Stimulated activated CD4-positive, alpha-beta T cell treated with anti-CD3 and anti-CD28 coated beads, Interleukin-4, amount 100 ng/mL, for 1 hour (primary cell): Measurements from ENCODE around the gene ZNF786.
"Not testable (repeated sequence)": the region's sequence is repeated elsewhere in the genome, so short reads cannot be mapped to it uniquely, and the experiment has no call there.

ENCODE experiments used
- DNase-seq: peaks from one replicate; pipeline ENCODE4 v3.0.0-alpha.2; 2020

Gene ZNF786, protein sequence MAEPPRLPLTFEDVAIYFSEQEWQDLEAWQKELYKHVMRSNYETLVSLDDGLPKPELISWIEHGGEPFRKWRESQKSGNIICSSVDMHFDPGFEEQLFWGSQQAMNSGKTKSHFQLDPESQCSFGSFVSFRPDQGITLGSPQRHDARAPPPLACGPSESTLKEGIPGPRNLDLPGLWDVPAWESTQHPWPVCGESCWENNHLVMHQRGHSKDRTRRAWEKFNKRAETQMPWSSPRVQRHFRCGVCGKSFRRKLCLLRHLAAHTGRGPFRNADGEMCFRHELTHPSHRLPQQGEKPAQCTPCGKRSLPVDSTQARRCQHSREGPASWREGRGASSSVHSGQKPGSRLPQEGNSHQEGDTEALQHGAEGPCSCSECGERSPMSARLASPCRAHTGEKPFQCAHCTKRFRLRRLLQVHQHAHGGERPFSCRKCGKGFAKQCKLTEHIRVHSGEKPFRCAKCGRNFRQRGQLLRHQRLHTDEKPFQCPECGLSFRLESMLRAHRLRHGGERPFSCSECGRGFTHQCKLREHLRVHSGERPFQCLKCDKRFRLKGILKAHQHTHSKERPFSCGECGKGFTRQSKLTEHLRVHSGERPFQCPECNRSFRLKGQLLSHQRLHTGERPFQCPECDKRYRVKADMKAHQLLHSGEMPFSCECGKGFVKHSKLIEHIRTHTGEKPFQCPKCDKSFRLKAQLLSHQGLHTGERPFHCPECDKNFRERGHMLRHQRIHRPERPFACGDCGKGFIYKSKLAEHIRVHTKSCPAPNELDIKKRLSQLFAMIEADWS

DNA sequence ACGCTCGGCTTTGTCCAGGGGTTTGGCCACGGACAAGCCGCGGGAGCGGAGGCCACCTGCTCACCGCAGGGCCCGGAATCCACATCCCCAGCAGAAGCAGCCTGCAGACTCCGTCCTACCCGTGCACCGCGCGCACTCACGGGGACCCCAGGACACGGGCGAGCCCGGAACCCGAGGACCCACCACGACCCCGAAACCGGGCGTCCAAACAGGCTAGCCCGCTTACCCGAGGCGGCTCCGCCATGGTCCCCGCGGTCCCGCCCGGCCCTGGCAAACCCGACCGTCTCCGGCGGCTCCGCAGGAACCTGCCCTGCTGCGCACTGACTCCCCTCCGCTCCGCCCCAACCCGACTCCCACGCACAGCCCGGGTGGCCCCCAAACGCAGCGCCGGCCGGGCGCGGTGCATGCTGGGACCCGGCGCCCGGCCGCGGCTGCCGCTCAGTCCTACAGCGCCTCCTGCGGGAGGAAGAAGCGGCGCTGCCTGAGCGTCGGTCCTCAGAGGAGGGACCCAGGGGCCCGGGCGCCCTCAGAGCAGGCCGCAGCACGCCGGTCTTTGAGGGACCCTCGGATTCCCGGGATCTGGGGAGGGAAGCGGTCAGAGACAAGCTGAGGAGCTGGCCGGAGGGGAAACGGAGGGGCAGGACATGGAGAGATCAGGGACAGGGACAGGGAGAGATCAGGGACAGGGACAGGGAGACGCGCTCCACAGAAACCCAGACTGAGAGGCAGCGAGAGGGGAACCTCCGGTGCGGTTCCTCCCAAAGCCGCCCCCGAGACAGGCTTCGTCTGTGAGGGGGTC is at the start of gene ZNF786:
TSS of gene ZNF786 (minus strand) at position 322 of the 799 bp plus-strand sequence. CDS start at position 244, 78 bp downstream.
- peak; percentile 97 for DNase-seq

DNA sequence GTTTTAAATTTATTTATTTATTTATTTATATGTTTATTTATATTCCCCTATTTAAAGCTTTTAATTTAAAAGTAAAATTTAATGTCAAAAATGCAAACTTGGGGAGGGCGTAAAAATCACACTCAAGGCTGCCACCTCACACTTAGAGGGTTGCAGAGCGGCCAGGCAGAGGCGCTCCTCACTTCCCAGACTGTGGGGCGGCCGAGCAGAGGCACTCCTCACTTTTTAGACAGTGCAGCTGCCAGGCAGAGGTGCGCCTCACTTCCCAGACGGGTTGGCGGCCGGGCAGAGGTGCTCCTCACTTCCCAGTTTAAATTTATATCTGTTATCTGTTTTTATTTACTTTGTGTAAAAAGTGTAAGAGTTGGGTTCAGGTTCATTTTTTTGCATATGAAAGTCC is 45.6 kb upstream of the ZNF786 start:
- DNase-seq = no peak

GRCh38 chr7:149133028-149133710 is 42.7 kb upstream of the ZNF786 start:
- no peak for DNase-seq

- DNase-seq = no peak
These were observed 40.2 kb upstream of the ZNF786 start for GRCh38 chr7:149130572-149131198.

DNA sequence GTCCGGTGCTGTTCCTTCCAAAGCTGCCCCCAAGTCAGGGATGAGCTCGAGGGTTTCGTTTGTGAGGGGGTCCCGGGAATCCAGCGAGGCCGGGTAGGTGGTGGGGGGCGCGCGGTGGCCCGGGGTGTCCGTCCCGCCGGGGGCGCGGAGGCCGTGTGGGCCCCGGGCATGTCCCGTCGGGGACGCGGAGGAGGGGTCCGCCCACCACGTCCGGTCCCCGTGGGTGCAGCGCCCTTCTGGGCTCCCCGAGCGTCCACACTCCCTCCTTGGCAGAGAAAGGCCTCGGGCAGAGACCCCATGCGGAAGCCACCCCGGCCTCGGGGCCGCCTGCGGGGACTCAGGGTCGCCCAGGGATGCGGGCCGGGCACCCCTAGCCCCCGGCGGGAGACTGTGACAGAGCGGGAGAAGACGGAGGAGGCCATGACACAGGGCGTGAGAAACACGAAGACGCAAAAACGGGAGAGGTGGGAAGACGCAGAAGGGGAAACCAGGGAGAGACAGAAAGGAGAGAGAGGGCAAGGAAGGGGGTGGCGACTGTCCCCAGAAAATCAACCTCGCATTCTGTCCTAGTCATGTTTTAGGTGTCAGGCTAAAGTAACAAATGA is 36.2 kb upstream of the ZNF786 start:
- peak; percentile 75 for DNase-seq

- peak; percentile 96 for DNase-seq
These were observed 35.5 kb upstream of the ZNF786 start, which contains the start of gene ZNF425 for GRCh38 chr7:149125863-149126661. Gene ZNF425 (minus strand): TSS chr7:149126324. CDS start chr7:149126213, 111 bp downstream.

GRCh38 chr7:149125189-149125862 is 34.8 kb upstream of the ZNF786 start:
- no peak for DNase-seq

- DNase-seq = no peak
These were observed 19.5 kb upstream of the ZNF786 start for GRCh38 chr7:149109969-149110368.

GRCh38 chr7:149104749-149105148 is 14.2 kb upstream of the ZNF786 start:
- no peak for DNase-seq

GRCh38 chr7:149104214-149104613 is 13.7 kb upstream of the ZNF786 start:
- no peak for DNase-seq

DNA sequence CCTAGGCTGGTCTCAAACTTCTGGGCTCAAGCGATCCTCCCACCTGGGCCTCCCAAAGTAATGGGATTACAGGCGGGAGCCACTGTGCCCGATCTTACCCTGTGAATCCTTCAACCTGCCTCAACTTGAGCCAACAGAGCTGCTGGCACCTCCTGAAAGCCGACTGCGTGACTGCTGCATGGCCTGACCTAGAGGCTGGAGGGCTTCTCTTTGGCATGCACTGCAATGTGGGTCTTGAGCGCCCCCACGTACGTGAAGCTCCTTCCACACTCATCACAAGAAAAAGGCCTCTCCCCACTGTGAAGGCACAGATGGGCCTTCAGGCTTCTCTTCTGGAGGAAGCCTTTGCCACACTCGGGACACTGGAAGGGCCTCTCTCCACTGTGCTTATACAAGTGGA is 12.9 kb upstream of the ZNF786 start:
- no peak for DNase-seq

DNA sequence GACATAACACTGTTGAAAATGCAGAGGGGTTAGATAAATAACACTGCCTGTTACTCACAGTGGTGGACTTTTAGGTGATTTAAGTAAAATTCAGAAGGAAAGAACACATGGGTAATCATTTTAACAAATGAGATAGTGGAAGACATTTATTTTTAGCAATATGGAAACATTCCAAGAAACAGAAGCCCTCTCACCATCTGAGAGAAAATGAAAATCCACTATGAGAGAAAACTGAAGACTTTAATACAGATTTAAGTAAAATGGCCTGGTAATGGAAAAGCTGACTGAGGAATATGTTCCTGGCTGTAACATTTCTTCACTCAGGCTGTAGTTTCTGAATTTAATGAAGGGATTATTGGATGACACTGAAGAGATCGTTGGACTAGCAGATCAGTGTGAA is 12.1 kb upstream of the ZNF786 start:
- no peak for DNase-seq

- no peak for DNase-seq
These were observed 10.3 kb upstream of the ZNF786 start for GRCh38 chr7:149100821-149101220.

DNA sequence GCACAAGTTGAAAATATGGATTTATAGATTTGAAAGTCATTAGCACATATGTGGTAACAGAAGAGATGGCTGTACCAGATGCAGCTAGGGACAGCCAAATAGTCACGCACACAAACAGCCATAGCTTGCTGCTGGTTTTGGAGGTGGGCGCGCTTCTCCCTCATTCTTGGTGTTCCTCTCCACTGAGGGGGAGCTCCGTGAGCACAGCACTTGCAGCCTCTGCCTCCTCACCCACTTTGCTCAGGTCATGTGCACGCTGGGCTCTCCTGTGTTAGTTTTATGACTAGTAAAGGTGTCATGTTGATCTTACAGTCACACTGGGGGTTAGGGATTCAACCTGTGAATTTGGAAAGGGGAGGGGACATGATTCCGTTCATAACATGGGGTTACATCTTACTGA is 8.5 kb upstream of the ZNF786 start:
- DNase-seq = no peak

GRCh38 chr7:149097088-149097487 is 6.6 kb upstream of the ZNF786 start:
- no peak for DNase-seq

DNA sequence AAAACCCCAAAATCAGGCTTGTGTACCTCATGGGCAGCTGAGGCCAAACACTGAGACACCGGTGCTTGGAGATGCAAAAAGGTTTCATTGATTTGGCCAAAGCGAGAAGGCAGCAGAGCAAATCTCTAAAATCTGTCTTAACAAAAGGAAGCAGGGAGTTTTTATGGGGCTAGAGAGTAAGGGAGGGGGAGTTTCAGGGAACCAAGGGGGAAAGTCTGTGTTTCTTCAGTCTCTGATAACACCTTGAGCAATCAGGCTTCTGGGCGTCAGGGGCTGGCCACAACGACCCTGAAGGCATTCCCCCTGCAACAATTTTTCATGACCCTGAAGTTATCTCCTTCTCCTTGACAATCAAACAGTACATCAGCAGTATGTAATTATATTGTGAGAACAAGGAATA is 2.7 kb upstream of the ZNF786 start:
- DNase-seq = no peak

- DNase-seq = not testable (repeated sequence)
These were observed 1.7 kb upstream of the ZNF786 start for GRCh38 chr7:149092244-149092643.

- DNase-seq = no peak
These were observed 3.1 kb downstream of the ZNF786 start for GRCh38 chr7:149087376-149087775.

GRCh38 chr7:149085866-149086265 is 4.7 kb downstream of the ZNF786 start:
- no peak for DNase-seq

DNA sequence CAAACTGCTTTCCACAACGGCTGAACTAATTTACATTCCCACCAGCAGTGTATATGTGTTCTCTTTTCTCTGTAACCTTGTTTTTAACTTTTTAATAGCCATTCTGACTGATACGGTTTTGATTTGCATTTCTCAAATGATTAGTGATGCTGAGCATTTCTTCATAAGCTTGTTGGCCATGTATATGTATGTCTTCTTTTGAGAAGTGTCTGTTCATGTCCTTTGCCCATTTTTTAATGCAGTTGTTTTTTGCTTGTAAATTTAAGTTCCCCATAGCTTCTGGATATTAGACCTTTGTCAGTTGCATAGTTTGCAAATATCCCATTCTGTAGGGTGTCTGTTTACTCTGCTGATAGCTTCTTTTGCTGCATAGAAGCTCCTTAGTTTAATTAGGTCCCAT is 6.1 kb downstream of the ZNF786 start:
- no peak for DNase-seq
